ENCODE results near the gene BCAR3.

BCAR3 gene

DNA sequence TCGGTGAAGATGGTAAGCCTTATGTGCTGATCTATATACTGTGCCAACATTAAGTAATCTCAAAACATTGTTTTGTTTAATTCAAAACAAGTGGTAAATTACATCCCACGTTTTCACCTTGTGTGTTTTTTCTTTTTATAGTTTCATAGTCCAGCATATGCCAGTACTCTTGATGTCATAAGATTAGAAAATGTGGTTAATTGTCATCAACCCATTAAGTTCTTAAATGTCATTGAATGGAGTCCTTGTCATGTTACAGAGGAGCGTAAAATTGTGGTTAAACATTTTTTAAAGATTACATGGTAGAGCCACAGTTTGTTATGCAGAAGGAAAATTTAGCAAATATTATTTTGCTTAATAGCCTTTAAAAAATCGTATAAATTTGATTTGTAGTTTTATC is 140.6 kb downstream of the BCAR3 start (continued):
- TF ChIP-seq ZSCAN16 (tag by site-specific recombination; IDR thresholded peaks at IDR 0.05) (no peak), ZXDB (tag by site-specific recombination; IDR thresholded peaks at IDR 0.05) (0 out of 2 replicates have a peak, but pooled peaks have one; percentile 17), ZNF843 (tag by site-specific recombination; IDR thresholded peaks at IDR 0.05) (peak; percentile 51; the same call in 1 of the 2 replicates), ZNF670 (tag by site-specific recombination; IDR thresholded peaks at IDR 0.05; ENCODE audit: low read depth) (no peak), ZNF776 (tag by site-specific recombination; IDR thresholded peaks at IDR 0.05; ENCODE audit: borderline replicate concordance) (no peak), ZEB2 (tag by site-specific recombination; IDR thresholded peaks at IDR 0.05) (0 out of 2 replicates have a peak, but pooled peaks have one; percentile 42), TRIM28 (IDR thresholded peaks at IDR 0.05; ENCODE audit: borderline replicate concordance, low read length) (no peak), OVOL3 (tag by site-specific recombination; IDR thresholded peaks at IDR 0.05) (no peak), KLF8 (tag by site-specific recombination; IDR thresholded peaks at IDR 0.05) (no peak), KLF1 (tag by site-specific recombination; IDR thresholded peaks at IDR 0.05) (no peak), ZNF311 (tag by site-specific recombination; IDR thresholded peaks at IDR 0.05; ENCODE audit: borderline replicate concordance) (no peak), ZNF138 (tag by site-specific recombination; IDR thresholded peaks at IDR 0.05; ENCODE audit: borderline replicate concordance) (no peak), ZNF624 (tag by site-specific recombination; IDR thresholded peaks at IDR 0.05) (no peak), ZNF561 (tag by site-specific recombination; IDR thresholded peaks at IDR 0.05; ENCODE audit: borderline replicate concordance) (no peak), ZNF2 (tag by site-specific recombination; IDR thresholded peaks at IDR 0.05) (no peak), ZNF830 (tag by site-specific recombination; IDR thresholded peaks at IDR 0.05; ENCODE audit: low read depth) (no peak), ZNF792 (tag by site-specific recombination; IDR thresholded peaks at IDR 0.05) (no peak), ZNF76 (tag by site-specific recombination; IDR thresholded peaks at IDR 0.05; ENCODE audit: borderline replicate concordance, low read depth) (no peak), FEZF1 (tag by site-specific recombination; IDR thresholded peaks at IDR 0.05) (0 out of 2 replicates have a peak, but pooled peaks have one; percentile 21), ZNF366 (tag by site-specific recombination; conservative IDR thresholded peaks at IDR 0.05) (peak; percentile 54), ZNF37A (tag by site-specific recombination; IDR thresholded peaks at IDR 0.05) (no peak), YY2 (tag by site-specific recombination; IDR thresholded peaks at IDR 0.05) (no peak), BCL11A (tag by site-specific recombination; IDR thresholded peaks at IDR 0.05; ENCODE audit: low read depth) (peak; percentile 56; the same call in 1 of the 2 replicates)
- TF ChIP-seq, protein P1, sequence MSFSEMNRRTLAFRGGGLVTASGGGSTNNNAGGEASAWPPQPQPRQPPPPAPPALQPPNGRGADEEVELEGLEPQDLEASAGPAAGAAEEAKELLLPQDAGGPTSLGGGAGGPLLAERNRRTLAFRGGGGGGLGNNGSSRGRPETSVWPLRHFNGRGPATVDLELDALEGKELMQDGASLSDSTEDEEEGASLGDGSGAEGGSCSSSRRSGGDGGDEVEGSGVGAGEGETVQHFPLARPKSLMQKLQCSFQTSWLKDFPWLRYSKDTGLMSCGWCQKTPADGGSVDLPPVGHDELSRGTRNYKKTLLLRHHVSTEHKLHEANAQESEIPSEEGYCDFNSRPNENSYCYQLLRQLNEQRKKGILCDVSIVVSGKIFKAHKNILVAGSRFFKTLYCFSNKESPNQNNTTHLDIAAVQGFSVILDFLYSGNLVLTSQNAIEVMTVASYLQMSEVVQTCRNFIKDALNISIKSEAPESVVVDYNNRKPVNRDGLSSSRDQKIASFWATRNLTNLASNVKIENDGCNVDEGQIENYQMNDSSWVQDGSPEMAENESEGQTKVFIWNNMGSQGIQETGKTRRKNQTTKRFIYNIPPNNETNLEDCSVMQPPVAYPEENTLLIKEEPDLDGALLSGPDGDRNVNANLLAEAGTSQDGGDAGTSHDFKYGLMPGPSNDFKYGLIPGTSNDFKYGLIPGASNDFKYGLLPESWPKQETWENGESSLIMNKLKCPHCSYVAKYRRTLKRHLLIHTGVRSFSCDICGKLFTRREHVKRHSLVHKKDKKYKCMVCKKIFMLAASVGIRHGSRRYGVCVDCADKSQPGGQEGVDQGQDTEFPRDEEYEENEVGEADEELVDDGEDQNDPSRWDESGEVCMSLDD (tag by site-specific recombination; IDR thresholded peaks at IDR 0.05): no peak
- TF ChIP-seq, protein P2, sequence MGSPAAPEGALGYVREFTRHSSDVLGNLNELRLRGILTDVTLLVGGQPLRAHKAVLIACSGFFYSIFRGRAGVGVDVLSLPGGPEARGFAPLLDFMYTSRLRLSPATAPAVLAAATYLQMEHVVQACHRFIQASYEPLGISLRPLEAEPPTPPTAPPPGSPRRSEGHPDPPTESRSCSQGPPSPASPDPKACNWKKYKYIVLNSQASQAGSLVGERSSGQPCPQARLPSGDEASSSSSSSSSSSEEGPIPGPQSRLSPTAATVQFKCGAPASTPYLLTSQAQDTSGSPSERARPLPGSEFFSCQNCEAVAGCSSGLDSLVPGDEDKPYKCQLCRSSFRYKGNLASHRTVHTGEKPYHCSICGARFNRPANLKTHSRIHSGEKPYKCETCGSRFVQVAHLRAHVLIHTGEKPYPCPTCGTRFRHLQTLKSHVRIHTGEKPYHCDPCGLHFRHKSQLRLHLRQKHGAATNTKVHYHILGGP (tag by site-specific recombination; IDR thresholded peaks at IDR 0.05): 0 out of 2 replicates have a peak, but pooled peaks have one; percentile 32

DNA sequence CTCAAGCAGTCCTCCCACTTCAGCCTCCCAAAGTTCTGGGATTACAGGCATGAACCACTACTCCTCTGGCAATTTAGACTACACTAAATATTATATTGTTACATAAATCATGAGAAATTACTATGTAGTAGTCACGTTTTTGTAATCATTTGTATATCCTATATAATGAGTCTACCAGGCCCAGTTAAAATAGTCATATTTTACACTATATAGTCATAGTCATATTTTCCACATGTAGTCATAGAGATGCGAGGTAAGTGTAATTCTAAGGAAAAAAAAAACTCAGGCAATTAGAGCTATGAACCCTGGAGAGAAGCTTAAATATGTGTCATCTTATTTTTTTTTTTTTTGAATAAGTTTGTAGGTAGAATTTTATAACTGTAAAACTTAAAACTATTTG is 143.7 kb downstream of the BCAR3 start:
- POLR2A ChIA-PET: interaction anchor here (0.6 kb wide), 1 partner anchor 1269 kb away, joined by 3 read pairs; no protein-coding TSS in a partner anchor
- H3K36me3 ChIP-seq (ENCODE audit: control insufficient read depth in 2 of 2, insufficient read depth in 1 of 2, low read length in 2 of 2): no peaks in the 10 kb centered on the region; a peak in 1 of 3 replicates
- TF ChIP-seq, protein P3, sequence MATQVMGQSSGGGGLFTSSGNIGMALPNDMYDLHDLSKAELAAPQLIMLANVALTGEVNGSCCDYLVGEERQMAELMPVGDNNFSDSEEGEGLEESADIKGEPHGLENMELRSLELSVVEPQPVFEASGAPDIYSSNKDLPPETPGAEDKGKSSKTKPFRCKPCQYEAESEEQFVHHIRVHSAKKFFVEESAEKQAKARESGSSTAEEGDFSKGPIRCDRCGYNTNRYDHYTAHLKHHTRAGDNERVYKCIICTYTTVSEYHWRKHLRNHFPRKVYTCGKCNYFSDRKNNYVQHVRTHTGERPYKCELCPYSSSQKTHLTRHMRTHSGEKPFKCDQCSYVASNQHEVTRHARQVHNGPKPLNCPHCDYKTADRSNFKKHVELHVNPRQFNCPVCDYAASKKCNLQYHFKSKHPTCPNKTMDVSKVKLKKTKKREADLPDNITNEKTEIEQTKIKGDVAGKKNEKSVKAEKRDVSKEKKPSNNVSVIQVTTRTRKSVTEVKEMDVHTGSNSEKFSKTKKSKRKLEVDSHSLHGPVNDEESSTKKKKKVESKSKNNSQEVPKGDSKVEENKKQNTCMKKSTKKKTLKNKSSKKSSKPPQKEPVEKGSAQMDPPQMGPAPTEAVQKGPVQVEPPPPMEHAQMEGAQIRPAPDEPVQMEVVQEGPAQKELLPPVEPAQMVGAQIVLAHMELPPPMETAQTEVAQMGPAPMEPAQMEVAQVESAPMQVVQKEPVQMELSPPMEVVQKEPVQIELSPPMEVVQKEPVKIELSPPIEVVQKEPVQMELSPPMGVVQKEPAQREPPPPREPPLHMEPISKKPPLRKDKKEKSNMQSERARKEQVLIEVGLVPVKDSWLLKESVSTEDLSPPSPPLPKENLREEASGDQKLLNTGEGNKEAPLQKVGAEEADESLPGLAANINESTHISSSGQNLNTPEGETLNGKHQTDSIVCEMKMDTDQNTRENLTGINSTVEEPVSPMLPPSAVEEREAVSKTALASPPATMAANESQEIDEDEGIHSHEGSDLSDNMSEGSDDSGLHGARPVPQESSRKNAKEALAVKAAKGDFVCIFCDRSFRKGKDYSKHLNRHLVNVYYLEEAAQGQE (tag by site-specific recombination; IDR thresholded peaks at IDR 0.05): no peak
- TF ChIP-seq ZNF133 (tag by site-specific recombination; IDR thresholded peaks at IDR 0.05) (no peak), SP7 (tag by site-specific recombination; IDR thresholded peaks at IDR 0.05) (peak; percentile 70), ZBTB17 (tag by site-specific recombination; IDR thresholded peaks at IDR 0.05) (no peak), BCL11A (tag by site-specific recombination; IDR thresholded peaks at IDR 0.05; ENCODE audit: low read depth) (no peak), ZNF2 (tag by site-specific recombination; IDR thresholded peaks at IDR 0.05) (no peak)

More for the DNA sequence above, 143.7 kb downstream of the BCAR3 start:
- H3K4me3 ChIP-seq (ENCODE audit: low read depth, low read length): no peak overlapping the region
- no peak overlapping the region for H3K27ac ChIP-seq (ENCODE audit: extremely low read depth, low read depth, low read length)
- CTCF ChIA-PET: interaction anchor here (0.6 to 1.0 kb wide), 2 partner anchors 91 to 307 kb away, joined by 3 to 7 read pairs; no protein-coding TSS in a partner anchor
- no peaks in the 10 kb centered on the region for H3K9me3 ChIP-seq (ENCODE audit: control insufficient read depth, insufficient read depth, low read depth, low read length)
- peaks cover 6% of the 10 kb centered on the region for H3K4me1 ChIP-seq (ENCODE audit: control insufficient read depth, insufficient read depth, low read length)
